Uterus (tissue), 4 donors: Measurements from ENCODE around the gene PHF2. TPM values are rescaled to one million over a fixed set of nuclear protein-coding genes. Genes with fewer than 3 reads are reported as not detected.

Experiments
- DNase-seq, 2 donors: peaks; one replicate each; pipeline ENCODE4 v3.0.0-alpha.2; 2019 to 2020
- H3K27ac ChIP-seq, 2 donors: fragments of 200-600 bp; sonication (generic); 1 replicate in 1 of 2; 2 replicates in 1 of 2; pipeline ENCODE4 v1.5.1; 2016 to 2018
- H3K27me3 ChIP-seq, 2 donors: fragments of 200-600 bp; sonication (generic); one replicate each; pipeline ENCODE4 v1.5.1; 2018 to 2019; ENCODE audit warnings: control low read depth in 1 of 2
- H3K36me3 ChIP-seq, 2 donors: fragments of 200-600 bp; sonication (generic); one replicate each; pipeline ENCODE4 v1.5.1; 2019; ENCODE audit warnings: control low read depth in 1 of 2
- H3K4me1 ChIP-seq, 2 donors: fragments of 200-600 bp; sonication (generic); one replicate each; pipeline ENCODE4 v1.5.1; 2018 to 2019; ENCODE audit warnings: control low read depth in 1 of 2
- H3K4me3 ChIP-seq, 2 donors: fragments of 200-600 bp; sonication (generic); 1 replicate in 1 of 2; 2 replicates in 1 of 2; pipeline ENCODE4 v1.5.1; 2018 to 2019; ENCODE audit warnings: mild to moderate bottlenecking in 1 of 2
- H3K9me3 ChIP-seq, 2 donors: fragments of 200-600 bp; sonication (generic); one replicate each; pipeline ENCODE4 v1.5.1; 2019; ENCODE audit warnings: control low read depth in 1 of 2
- CTCF ChIP-seq, 4 experiments: fragments of 200-600 bp in 2 of 4; fragments of 450-650 bp in 2 of 4; sonication (generic) in 2 of 4; IDR thresholded peaks; one replicate each; pipeline ENCODE4 v1.5.1; 2016 to 2019; ENCODE audit warnings: antibody characterized with exemption in 4 of 4, mild to moderate bottlenecking in 2 of 4, moderate library complexity in 1 of 4
- POLR2A ChIP-seq, 2 donors: fragments of 450-650 bp; IDR thresholded peaks; one replicate each; pipeline ENCODE4 v1.6.1; 2016; ENCODE audit warnings: antibody characterized with exemption in 2 of 2, mild to moderate bottlenecking in 1 of 2, moderate library complexity in 1 of 2
- intact Hi-C: fragments of 100-400 bp; cut with DNase I; formaldehyde crosslinking; loops from one replicate; pipeline ENCODE4 v1.15.1; 2023; ENCODE audit warnings: low total_unique reads
- total RNA-seq, 4 donors: library from RNA; depleted of rRNA in 3 of 4; stranded (reverse); fragments of >200 nt in 3 of 4; gene quantifications; one replicate each; pipeline versions ENCODE4 v1.1.0 to v1.2.4, GENCODE V29; 2014 to 2023
- donor health status: DM: yes; HTN: yes; CAD: no.

PHF2 gene
- 10 to 100 TPM in 3 of 4 donors, 1 to 10 TPM in 1; 7.7 to 54.5 (median 25.0) TPM for total RNA-seq

GRCh38 chr9:93576258-93577077 is at the start of gene PHF2:
Gene PHF2, plus strand, starts transcription at chr9:93576584. Its CDS starts 190 bp downstream, at chr9:93576774.
- Histone ChIP-seq H3K27me3 (no peaks in the 10 kb centered on the region), H3K4me1 (peaks cover 0 to 10% of the 10 kb centered on the region in 2 donors), H3K27ac (peak within 1 kb of the TSS; percentile 94 to 96), H3K4me3 (peak within 1 kb of the TSS; percentile 78 to 89), H3K36me3 (no peaks in the 10 kb centered on the region), H3K9me3 (no peaks in the 10 kb centered on the region)
- no peak for TF ChIP-seq CTCF (IDR thresholded peaks at IDR 0.05)
- TF ChIP-seq POLR2A (IDR thresholded peaks at IDR 0.05): peak; percentile 8 to 57
- peak in 1 of 2 donors; percentile 43 for DNase-seq
- intact Hi-C loops: no loop called here

GRCh38 chr9:93531374-93531773 is 45.0 kb upstream of the PHF2 start:
- TF ChIP-seq POLR2A (IDR thresholded peaks at IDR 0.05) (no peak), CTCF (IDR thresholded peaks at IDR 0.05) (no peak)
- Histone ChIP-seq H3K4me3 (no peak overlapping the region), H3K4me1 (no peaks in the 10 kb centered on the region), H3K36me3 (no peaks in the 10 kb centered on the region), H3K27me3 (no peaks in the 10 kb centered on the region), H3K27ac (no peak overlapping the region), H3K9me3 (no peaks in the 10 kb centered on the region)
- intact Hi-C loops: no loop called here
- no peak for DNase-seq

- Histone ChIP-seq H3K36me3 (no peaks in the 10 kb centered on the region), H3K4me1 (no peaks in the 10 kb centered on the region), H3K9me3 (no peaks in the 10 kb centered on the region), H3K27me3 (no peaks in the 10 kb centered on the region), H3K4me3 (no peak overlapping the region), H3K27ac (no peak overlapping the region)
- intact Hi-C loops: no loop called here
- no peak for TF ChIP-seq POLR2A (IDR thresholded peaks at IDR 0.05)
- TF ChIP-seq CTCF (IDR thresholded peaks at IDR 0.05): no peak
- no peak for DNase-seq
Observed at GRCh38 chr9:93532141-93532540, 44.2 kb upstream of the PHF2 start.

- intact Hi-C loops: no loop called here
Observed at GRCh38 chr9:93533863-93534262, 42.5 kb upstream of the PHF2 start.

More at GRCh38 chr9:93533863-93534262, 42.5 kb upstream of the PHF2 start:
- Histone ChIP-seq H3K9me3 (no peaks in the 10 kb centered on the region), H3K36me3 (no peaks in the 10 kb centered on the region), H3K4me3 (no peak overlapping the region), H3K4me1 (no peaks in the 10 kb centered on the region), H3K27ac (no peak overlapping the region), H3K27me3 (no peaks in the 10 kb centered on the region)
- DNase-seq: no peak
- no peak for TF ChIP-seq CTCF (IDR thresholded peaks at IDR 0.05)
- no peak for TF ChIP-seq POLR2A (IDR thresholded peaks at IDR 0.05)
